Left lobe of liver (tissue), 2 donors: ENCODE results near the gene DYNLT5. TPM values are rescaled to one million over a fixed set of nuclear protein-coding genes. Genes with fewer than 3 reads are reported as not detected.
"Not testable (repeated sequence)": the region's sequence is repeated elsewhere in the genome, so short reads cannot be mapped to it uniquely, and the experiment has no call there.

Source experiments
- ATAC-seq: fragments of 200-7000 bp; cut with Tn5 transposase; one replicate; pipeline ENCODE4 v1.9.1; 2020; ENCODE audit warnings: mild to moderate bottlenecking, moderate library complexity
- DNase-seq: peaks from one replicate; pipeline ENCODE4 v3.0.0-alpha.2; 2020; ENCODE audit warnings: low spot score
- total RNA-seq: library from RNA; stranded (reverse); gene quantifications from one replicate; pipeline ENCODE4 v1.2.1, GENCODE V29; 2021
- donor health status: DM: no; HTN: no; CAD: no; lungs with moderate emphysema.
- donor health status: DM: no; HTN: yes; CAD: no.

Gene DYNLT5
- total RNA-seq, 1 donor from 2014 or later = 0.28 TPM

- not testable (repeated sequence) for DNase-seq
Measured at GRCh38 chr1:66785800-66786199, 33.5 kb downstream of the DYNLT5 start.

DNA sequence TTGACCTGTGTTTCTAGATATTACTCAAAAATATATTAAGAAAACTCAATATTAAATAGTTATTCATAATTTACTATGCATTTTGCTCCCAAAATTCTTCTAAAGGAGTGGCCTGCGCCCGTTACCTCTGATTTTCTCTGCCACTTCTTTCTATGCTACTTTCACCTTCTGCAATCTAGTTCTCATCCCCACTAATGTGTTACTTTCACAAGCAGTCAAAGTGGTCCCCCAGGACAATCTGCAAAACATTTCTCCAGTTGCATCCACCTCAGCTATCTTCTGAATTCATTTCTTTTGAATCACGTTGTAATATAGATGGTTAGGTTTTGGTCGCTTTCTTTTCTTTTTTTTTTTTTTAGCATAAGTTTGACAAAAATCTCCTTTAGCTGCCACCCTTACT, 35.4 kb downstream of the DYNLT5 start:
- DNase-seq = no peak
- ATAC-seq = no peak

More at GRCh38 chr1:66785800-66786199, 33.5 kb downstream of the DYNLT5 start:
- not testable (repeated sequence) for ATAC-seq

DNA sequence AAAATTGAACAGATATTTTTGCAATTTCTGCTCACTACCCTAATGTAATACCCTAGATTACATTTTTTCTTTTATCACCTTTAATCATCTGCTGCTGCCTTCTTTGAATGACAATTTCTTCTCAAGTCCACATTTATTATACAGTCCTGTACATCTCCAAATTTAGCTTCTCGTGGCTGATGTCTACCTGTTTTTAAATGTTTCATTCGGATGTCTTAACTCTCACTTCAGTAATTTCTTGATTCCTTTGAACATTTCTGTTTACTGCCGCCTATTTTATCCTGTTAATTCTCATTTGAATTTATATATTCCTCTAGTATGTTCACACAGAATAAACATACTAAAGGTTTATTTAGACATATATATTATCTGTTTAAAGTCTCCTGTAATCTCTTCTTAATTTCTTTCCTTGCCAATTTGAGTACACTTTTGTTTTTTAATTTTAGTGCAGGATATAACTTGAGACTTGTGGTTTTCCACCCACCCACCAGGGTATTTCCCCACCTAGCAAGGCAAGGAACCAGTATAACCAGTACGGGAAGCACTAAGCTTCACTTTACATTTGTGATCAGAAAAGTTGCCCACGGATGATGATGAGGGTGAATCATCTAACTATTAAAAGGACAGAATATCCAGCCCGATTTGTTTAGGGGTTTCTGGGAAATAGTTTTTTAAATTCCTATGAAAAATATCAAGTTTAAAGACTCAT, 36.1 kb downstream of the DYNLT5 start:
- DNase-seq = no peak
- no peak for ATAC-seq

DNA sequence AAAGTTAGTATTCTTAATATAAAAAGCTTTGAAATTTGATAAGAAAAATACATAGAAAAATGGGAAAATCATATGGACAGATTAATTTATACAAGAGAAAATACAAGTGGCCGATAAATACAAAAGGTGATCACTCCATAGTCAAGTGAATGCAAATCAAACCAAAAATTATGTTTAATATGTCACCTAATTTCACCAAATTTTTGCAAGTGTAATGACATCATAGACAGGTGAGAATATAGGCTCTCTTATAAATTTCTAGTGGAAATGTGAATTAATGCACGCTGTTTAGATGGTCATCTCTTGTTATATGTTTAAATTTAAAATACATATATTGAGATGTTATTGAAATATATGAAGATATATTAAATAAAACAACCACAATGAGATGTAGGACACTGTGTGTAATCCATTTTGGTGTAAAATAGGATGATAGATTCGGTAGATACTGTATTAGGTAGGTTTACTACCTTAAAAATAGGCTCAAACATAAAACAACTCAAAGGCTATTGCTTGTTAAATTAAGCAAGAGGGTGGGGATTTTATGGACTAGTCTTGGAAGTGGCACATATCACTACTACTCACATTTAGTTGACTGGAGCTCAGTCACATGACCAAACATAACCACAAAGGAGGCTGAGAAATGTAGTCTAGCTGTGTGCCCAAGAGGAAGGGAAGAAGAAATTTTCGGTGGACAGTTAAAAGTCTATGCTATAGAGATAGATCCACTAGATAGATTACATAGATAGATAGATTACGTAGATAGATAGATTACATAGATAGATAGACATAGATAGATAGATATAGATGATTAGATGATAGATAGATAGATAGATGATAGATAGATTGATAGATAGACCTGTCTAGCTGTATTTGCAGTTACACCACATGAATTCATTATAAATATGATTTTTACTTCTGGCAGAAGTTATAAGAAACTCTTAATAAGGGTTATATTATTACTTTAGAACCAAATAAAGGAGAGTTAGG, 39.7 kb downstream of the DYNLT5 start:
- no peak for ATAC-seq

GRCh38 chr1:66795839-66796238, 43.6 kb downstream of the DYNLT5 start:
- ATAC-seq, DNase-seq: not testable (repeated sequence)

More for the DNA sequence above, 39.7 kb downstream of the DYNLT5 start:
- DNase-seq = no peak

DNA sequence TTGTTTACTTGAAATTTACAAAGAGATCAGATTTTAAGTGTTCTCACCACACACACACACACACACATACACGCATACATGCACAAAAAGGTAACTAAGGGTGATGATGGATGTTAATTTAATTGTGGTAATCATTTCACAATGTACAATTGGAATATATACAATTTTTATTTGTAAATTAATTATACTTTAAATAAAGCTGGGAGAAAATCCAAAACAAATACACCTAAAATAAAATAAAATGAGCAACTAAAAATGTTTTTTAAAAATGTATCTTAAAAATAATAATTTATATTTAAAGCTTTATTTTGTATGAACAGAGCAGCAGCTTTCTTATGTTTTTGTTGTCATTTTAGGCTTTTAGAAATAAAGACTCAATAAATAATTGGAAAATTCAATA, 57.0 kb downstream of the DYNLT5 start:
- ATAC-seq = no peak

DNA sequence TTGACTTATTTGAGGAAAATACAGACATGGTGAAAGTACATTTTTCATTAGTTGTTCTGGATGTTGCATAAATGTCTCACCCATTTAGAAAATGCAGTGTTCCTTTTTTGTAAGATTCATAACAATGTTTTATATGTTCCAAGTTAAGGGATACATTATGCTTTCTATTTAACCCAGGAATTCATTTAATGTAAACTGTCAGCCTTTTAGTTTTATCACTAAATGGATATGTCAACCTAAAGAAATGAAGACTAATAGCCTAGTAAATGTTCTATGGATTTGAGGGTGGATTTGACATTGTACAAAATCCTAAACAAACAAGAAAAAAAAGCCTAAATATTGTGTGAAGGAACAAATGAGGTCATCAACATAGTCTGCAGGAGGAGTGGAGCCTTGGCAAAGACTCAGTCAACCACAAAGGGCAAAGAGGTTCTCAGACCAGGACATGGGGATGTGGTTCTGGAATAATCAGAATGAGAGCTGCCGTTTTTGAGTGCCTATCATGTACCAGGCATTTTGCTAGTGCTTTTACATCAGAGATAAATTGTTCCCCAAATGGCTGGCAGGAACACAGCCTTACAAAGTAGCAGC, 57.6 kb downstream of the DYNLT5 start:
- DNase-seq (no peak), ATAC-seq (no peak)

More for the DNA sequence above, 57.0 kb downstream of the DYNLT5 start:
- DNase-seq = no peak

DNA sequence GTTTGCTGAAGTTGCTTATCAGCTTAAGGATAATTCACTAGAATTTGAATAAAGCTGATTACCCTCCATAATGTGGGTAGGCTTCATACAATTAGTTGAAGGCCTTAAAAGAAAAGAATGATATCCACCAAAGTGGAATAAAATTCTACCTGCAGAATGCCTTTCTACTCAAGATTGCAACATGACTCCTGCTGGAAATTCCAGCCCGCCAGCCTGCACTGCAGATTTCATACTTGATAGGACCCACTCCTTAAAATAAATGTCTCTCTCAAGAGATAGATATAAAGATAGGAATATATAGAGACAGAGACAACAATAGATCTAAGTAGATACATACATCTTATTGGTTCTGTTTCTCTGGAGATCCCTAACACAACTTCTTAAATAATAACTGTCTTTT, 72.5 kb downstream of the DYNLT5 start:
- ATAC-seq (no peak), DNase-seq (no peak)

Other genes starting within 250 kb of the DYNLT5 start
- 0.30 TPM for gene SGIP1, start 218.3 kb upstream of the DYNLT5 start, total RNA-seq
- gene INSL5, start 48.8 kb downstream of the DYNLT5 start, total RNA-seq = not detected
- 1.4 TPM for gene DNAI4, start 172.4 kb downstream of the DYNLT5 start, total RNA-seq
- gene MIER1, start 172.5 kb downstream of the DYNLT5 start, total RNA-seq = 12.7 TPM